Caki2 (cell line): ENCODE data around the gene OGFR. TPM values are rescaled to one million over a fixed set of nuclear protein-coding genes. Genes with fewer than 3 reads are reported as not detected.

ENCODE experiments used
- DNase-seq: peaks from one replicate; pipeline ENCODE4 v3.0.0-alpha.2; 2015; ENCODE audit warnings: low read depth
- in situ Hi-C: cut with HindIII; loops from 2 replicates; pipeline ENCODE4 v1.10.0; 2016; ENCODE audit warnings: low sequenced_read_pairs, low pct_unique_long_range_greater_than_20kb, mixed read lengths
- total RNA-seq: library from RNA; depleted of rRNA; stranded (reverse); fragments of >200 nt; shearing (Covaris generic); gene quantifications from 2 replicates; pipeline ENCODE4 v1.2.3, GENCODE V29; 2014; ENCODE audit warnings: low replicate concordance; rRNA removed

The OGFR gene
- total RNA-seq, 1 experiment from 2014 or later = 86.3 TPM

DNA sequence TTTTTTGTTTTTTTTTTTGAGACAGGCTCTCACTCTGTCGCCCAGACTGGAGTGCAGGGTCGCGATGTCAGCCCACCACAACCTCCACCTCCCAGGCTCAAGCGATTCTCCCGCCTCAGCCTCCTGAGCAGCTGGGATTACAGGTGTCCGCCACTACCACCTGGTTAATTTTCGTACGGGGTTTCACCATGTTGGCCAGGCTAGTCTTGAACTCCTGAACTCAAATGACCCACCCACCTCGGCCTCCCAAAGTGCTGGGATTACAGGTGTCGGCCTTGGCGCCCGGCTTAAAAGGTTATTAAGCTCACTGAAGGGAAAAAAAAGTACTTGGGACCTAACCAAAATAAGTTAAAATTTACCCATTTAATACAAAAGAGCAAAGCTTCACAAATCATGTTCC, 55.1 kb downstream of the OGFR start:
- no peak for DNase-seq
- in situ Hi-C loops = loop anchor here (25.0 kb wide), 1 partner anchor 153 kb away; the partner anchor contains the start of gene BHLHE23

DNA sequence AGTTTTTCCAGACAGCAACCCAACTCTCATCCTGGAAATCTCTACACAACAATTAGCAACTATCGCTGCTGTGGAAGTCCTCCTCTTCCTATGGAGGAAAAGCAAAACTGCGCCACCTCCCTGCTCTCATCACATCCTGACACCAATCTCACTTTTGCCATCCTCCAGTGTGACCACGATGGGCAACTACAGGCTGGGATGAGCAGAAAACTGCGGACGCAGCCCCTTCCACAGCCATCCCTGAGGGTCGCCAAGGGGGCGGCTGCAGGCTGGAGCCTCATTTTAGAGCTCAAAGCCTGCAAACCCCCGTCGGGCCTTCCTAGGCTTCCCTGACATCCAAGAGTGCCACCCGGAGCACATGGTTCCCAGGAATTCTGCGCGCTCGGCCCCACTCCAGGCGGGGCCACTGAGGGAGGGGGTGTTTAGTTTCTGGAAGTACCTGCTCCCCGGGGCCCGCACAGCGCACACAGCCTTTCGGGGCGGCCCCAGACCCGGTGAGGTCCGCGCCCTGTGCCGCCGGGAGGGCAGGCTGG, 55.8 kb downstream of the OGFR start:
- in situ Hi-C loops = loop anchor here (25.0 kb wide), 1 partner anchor 152 kb away; the partner anchor contains the start of gene BHLHE23
- DNase-seq = no peak

DNA sequence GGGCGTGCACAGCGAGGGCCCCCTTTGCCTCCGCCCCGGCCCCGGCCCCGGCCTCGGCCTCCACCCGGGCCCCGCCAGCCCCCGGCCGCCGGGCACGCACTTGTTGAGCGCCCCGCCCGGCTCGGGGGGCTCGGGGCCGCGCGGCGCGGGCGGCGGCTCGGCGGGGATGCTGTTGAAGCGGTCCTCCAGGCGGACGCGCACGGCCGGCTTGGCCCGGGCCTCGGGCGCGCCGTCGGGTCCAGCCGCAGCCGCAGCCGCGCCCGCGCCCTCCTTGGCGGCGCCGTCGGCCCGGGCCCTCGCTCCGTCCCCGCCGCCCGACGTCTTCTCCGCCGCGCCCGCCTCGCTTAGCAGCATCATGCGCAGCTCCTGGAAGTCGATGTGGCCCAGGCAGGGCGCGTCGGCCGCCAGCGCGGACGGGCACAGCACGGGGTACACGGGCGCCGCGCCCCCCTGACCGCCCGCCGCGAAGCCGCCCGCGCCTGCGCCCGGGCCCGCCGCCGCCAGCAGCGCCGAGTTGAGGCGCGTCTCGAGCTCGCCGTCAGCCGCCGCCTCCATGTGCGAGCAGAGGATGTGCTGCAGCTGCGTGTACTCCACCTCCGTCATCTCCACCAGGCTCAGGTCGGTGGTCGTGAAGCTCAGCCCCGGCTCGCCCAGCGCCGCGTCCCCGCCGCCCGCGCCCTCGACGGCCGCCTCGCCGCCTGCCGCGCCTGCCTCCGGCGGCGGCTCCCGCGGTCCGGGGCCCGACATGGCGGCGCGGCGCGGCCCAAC, 56.5 kb downstream of the OGFR start:
- DNase-seq = peak; percentile 33
- in situ Hi-C loops = loop anchor here (25.0 kb wide), 1 partner anchor 151 kb away; the partner anchor contains the start of gene BHLHE23

DNA sequence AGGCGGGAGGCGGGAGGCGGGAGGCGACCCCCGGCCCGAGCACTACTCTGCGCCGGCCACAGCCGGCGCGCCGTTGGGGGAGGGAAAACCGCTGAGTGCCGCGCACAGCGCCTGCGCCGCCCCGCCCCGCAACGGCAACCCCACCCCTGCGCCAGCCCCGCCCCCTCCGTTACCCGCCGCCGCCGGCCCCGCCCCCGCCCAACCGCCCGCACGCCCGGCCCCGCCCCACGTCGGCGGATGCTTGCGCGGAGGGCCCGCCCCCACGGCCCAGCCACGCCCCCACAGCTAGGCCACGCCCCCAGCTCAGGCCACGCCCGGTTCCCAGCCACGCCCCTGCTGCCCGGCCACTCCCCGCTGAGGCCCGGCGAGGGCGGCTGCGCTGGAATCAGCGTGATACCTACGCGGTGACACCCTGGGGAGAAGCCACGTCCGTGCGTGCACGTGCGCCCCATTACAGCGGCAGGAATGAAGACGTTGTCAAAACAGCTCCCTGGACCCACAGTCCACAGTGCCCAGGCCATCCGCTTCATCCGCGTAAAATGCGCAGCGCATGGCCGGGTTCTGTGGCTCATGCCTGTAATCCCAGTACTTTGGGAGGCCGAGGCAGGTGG, 57.2 kb downstream of the OGFR start, which contains the start of gene TCFL5:
Gene TCFL5 (minus strand): TSS at position 97 of the 611 bp plus-strand sequence. CDS start 152 bp downstream, outside the sequence.
- in situ Hi-C loops = loop anchor here (25.0 kb wide), 1 partner anchor 150 kb away; the partner anchor contains the start of gene BHLHE23
- peak; percentile 86 for DNase-seq

Other genes starting within 250 kb of the OGFR start
- 65.5 and 77.6 TPM in 2 replicates for gene SLCO4A1, start 162.3 kb upstream of the OGFR start, total RNA-seq
- not detected in 2 replicates for gene NTSR1, start 96.0 kb upstream of the OGFR start, total RNA-seq
- gene MRGBP, start 8.4 kb upstream of the OGFR start, total RNA-seq = 64.3 and 67.6 TPM in 2 replicates
- not detected in 2 replicates for gene COL9A3, start 12.2 kb downstream of the OGFR start, total RNA-seq
- 30.0 and 31.7 TPM in 2 replicates for gene TCFL5, start 57.0 kb downstream of the OGFR start, total RNA-seq
- gene DIDO1, start 121.7 kb downstream of the OGFR start, total RNA-seq = 14.5 and 18.2 TPM in 2 replicates
- 29.0 and 39.4 TPM in 2 replicates for gene GID8, start 133.3 kb downstream of the OGFR start, total RNA-seq
- gene SLC17A9, start 147.9 kb downstream of the OGFR start, total RNA-seq = 4.5 and 5.5 TPM in 2 replicates
- gene BHLHE23, start 202.1 kb downstream of the OGFR start, total RNA-seq = not detected in 2 replicates